ENCODE measurements around the gene LEP.

DNA sequence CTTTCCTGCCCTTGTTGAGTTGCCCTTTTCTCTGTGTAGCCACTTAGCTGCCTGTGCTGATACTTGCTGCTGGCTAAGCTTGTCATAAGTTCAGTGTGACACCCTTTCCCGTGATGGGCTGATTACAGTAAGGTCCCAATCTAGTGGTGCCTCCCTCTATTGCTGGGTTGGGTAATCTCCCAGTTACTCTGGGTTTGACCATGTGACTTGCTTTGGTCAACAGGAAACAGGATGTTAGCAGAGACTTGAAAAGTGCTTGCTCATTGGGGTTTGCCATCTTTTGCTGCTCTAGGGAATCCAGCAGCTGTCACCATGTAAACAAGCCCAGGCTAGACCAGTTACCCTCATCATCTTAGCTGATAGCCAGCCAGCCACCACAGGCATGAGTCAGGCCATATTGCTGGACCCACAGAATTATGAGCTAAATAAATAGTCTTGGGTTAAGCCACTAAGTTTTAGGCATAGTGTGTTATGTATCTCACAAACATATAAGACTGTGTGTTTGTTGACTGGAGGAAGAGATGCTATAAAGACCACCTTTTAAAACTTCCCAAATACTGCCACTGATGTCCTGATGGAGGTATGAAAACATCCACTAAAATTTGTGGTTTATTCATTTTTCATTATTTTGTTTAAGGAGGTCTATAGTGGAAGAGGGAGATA lies 4.0 kb upstream of the LEP start:
- TF ChIP-seq POLR2AphosphoS5 (IDR thresholded peaks at IDR 0.05; ENCODE audit: insufficient read depth in 1 of 2, low read depth in 1 of 2) (no peak), POLR2A (IDR thresholded peaks at IDR 0.05) (no peak)
- TF ChIP-seq, protein P1, sequence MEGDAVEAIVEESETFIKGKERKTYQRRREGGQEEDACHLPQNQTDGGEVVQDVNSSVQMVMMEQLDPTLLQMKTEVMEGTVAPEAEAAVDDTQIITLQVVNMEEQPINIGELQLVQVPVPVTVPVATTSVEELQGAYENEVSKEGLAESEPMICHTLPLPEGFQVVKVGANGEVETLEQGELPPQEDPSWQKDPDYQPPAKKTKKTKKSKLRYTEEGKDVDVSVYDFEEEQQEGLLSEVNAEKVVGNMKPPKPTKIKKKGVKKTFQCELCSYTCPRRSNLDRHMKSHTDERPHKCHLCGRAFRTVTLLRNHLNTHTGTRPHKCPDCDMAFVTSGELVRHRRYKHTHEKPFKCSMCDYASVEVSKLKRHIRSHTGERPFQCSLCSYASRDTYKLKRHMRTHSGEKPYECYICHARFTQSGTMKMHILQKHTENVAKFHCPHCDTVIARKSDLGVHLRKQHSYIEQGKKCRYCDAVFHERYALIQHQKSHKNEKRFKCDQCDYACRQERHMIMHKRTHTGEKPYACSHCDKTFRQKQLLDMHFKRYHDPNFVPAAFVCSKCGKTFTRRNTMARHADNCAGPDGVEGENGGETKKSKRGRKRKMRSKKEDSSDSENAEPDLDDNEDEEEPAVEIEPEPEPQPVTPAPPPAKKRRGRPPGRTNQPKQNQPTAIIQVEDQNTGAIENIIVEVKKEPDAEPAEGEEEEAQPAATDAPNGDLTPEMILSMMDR (IDR thresholded peaks at IDR 0.05), result no peak
